DMS53 treated with DMSO at 0.1 percent for 48 hours (cell line): ENCODE measurements around the gene KCNQ1OT1.

Experiments used
- DNase-seq: peaks from one replicate; lab custom pipeline; 2025; ENCODE audit not compliant: unreplicated experiment; lab: John Stamatoyannopoulos, UW

KCNQ1OT1 gene

DNA sequence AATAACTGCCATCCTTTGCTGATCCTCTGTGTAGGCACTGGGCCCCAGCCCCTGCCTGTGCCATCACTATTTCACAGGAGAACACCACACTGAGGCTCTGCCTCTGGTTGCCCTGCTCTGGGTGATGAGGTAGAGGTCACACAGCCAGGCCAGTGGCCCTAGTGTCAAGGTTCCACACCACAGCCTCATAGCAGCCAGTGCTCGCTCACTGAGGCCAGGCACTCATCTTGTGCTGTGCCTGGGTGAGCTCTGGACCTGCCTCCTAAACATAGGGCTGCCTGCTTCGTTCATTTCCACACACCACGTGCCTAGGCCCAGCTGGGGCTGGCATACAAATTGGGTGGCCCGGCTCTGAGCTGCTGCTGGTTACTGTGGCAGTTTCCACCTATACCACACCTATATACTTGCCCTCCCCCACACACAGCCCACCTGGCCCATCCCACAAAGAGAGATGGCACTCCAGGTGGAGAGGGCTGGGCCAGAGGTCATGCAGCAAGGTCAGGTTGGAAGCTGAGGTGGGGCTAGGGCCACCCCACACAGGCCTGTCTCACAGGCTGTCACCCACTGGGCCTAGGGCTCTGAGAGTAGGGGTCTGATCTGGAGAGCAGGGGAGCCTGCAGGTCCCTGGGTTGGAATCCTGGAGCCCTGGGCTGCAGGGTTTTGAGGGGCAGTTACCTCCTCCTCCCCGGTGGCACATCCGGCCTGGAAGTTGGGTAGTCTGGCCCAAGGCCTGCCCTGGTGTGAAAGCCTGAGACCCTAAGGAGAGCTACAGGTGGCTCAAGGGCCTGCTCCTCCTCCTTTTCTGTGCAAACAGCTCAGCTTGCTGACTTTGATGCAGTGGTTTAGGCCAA, 11.2 kb downstream of the KCNQ1OT1 start:
- DNase-seq = no peak

DNA sequence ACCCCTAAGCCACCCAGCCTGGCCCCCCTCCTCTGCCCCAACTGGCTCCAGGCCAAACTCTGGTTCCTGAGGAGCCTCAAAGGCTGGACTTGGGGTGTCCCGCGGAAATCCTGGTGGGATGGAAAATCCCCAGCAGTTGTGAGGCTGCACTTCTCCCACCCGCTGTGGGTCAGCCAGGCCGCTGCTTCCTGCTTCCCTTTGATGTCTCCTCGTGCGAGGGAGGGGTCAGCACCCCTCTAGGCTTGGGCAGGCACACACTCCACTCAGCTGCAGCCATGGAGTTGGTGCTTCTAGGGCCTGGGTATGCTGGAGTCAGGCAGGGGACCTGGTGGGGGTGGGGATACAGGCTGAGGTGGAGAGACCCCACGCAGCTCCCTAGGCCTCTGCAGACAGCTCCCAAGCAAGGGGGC, 12.0 kb downstream of the KCNQ1OT1 start:
- no peak for DNase-seq

DNA sequence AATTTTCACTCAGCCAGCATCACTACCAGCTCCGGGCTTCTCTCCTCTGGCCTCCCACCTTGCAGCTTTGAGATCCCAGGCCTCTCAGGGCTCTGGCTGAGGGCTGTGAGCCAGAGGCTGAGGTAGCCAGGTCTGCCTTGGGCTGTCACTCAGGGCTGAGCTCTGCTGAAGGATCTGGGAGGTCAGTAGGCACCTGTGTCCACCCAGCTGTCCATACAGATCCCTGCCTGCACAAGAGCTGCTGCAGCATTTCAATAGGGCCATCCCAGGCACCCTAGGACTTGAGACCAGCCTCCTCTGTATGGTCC, 12.6 kb downstream of the KCNQ1OT1 start:
- no peak for DNase-seq

DNA sequence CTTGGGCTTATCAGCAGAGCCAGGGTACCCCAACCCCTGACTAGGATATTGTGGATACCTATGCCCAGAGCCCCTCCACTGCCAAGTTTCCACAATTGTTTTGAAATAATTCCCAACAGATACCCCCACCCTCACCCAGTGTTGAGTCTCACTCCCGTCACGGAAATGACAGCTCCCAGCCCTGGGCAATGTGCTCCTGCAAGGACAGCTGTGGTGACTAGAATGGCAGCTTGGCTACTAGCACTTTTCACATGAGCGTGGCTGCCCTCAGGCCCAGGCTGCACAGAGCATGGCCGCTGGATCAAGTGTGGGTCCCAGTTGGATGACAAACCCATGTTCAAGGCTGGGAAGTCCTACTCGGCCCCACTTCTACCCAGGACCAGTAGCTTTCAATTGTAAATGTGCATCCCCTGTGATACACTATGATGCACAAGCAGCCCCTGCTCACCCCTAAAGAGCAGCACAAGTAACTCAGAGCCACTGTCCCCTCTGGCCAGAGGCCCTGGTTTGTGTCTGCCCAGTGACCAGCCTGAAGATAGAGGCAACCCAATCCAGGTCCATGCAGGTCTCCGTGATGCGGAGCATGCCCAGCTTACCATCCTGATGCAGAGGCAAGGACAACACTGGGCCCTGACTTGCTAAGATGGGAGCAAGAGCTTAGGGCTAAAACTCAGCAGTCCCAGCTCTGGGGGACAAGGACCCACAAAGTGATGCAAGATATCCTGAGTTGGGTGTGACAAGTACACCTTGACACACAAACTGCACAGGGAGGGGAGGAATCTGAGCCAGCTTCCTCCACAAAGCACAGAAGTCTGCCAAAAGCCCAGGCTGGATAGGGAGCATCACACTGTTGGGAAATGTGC, 13.2 kb downstream of the KCNQ1OT1 start:
- DNase-seq = no peak

DNA sequence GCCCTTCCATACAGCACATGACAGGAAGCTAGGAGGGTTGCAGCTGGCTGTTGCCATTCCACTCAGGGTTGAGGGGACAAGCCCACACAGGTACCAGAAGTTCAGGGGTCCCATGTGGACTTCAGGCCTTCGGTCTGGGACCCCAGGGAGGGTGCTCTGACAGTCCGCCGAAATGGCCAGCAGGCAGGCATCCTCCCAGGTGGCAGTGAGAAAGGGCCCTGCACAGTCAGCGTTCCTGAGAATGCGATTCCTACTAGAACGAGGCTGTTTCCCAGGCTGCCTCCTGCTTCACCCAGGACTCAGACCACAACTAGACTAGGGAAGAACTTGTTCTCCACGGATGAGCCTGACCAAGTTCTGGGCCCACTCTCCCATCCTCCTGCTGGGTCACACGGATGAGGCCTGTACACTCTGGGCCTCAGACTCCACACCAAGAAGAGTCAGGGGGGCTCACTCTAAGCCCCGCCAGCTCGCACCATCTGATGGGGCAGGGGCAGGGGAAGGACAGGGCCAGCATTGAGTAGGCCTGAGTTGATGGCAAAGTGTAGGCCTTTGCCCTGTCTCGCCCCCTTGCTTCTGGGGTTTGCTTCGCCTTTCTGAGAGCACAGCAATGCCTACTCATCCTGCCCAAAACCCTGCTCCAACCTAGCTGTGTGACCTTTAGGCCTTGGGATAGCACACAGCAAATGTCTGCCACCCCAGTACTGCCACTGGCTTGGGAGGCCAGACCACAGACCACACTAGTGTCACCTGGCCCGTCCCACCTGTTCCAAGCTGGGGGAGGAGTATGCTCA, 14.0 kb downstream of the KCNQ1OT1 start:
- no peak for DNase-seq

DNA sequence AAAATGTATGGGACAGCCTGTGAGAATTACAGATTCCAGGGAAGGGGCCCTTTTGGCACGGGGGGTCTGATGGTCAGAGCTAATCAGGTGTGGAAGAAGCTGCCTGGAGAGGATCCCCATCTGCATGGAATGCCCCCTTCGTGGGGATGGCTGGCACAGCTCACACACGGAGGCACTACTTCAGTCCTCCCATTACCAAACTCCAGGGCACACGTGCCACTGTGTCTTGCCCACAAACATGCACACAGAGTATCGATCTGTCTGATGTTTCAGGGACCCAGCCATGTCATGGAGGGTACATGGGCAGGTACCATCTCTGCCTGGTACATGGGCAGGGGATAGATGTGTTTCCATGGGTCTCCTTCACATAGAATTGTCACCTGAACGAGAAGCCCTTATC, 14.7 kb downstream of the KCNQ1OT1 start:
- no peak for DNase-seq

DNA sequence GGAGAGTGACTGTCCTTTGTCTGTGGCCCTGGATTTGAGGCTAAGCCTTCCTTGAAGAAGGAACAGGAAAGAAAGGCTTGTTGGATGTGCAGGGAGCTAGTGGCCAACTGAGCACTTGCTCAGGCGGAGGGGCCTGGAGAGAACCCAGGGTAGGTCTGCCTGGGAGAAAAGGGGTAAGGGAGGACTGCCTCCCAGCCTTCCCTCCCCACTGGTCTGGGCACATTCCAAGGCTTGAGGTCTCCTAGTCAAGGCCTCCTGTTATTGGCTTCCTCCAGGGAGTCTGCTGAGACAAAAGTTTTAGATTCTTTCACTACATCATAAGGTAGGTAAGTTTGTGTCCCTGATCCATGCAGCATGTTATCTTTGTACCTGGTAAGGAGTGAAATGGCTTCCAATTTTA, 15.2 kb downstream of the KCNQ1OT1 start:
- DNase-seq = no peak

DNA sequence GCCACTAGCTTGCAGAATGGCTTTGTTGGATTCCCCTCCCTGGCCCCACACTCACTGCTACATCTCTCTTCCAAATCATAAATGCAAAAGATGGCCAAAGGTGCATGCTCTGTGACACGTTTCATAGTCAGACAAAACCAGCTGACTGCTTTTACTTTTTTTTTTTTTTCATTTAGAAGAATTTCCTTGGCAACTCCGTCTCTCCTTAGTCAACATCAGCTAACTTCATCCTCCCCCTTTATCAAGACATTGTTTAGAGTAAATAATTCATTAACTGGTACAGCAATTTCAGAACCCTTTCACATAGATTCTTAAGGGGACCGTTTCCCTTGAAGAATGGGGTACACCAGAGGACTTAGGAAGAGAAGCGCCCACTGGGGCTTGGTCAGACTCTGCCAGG, 16.0 kb downstream of the KCNQ1OT1 start:
- no peak for DNase-seq

DNA sequence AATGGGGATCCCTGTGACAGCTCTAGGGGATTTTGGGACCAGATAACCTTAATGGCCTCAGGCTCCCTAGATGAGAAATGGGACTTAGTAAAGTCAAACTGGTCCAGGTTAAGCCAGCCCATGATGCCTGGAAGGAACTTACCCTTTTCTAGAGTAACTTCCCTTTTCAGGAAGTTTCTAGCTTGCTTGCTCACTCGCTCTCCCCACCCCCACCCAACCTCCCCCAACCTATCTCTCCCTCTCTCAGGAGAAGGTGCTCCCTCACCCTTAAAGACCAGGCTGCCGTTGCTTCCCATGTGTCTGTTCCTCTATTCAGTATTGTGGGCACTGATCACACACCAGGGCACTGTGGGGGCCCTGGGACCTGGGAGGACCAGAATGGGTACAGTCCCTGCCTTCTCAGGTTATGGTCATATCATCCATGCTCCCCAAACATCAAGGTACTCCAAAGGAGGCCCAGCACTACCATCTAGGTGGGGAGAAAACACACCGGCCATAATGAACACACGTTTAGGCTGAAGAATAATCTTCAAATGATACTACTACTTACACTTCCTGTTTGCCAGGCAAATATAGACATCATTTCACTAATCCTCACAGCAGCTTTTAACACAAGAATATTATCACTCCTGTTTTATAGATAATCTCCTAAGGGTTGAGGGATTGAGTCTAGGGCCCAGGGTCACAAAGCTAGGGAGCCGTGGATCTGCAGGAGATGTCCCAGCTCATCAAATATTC, 18.2 kb downstream of the KCNQ1OT1 start:
- no peak for DNase-seq

DNA sequence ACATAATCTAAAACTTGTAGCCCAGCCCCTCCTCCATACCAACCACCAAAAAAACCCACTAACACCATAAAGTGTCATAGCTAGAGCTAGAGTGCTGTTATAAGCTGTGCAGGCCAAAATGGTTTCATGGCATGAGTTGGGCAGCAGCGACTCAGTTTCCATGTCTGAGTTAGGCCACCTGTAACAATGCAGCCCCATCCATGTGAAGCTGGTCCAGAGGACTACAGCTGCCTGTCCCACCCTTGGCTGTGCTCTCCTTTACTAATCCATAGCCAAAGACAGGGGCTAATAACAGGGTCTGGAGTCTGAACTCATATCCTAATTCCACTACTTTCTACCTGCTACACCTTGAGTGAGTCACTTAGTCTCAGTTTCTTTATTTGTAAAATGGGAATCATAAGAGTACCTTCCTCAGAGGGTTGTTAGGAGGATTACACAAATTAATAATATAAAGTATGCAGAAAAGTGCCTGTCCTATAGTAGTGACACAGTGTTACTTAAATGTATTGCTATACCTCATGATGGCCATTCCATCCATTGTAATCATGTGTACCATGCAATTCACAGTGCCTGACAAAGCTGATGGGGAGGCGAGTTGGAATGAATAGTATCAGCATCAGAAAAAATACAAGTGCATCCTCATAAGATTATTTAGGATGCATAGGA, 20.6 kb downstream of the KCNQ1OT1 start:
- DNase-seq = no peak

DNA sequence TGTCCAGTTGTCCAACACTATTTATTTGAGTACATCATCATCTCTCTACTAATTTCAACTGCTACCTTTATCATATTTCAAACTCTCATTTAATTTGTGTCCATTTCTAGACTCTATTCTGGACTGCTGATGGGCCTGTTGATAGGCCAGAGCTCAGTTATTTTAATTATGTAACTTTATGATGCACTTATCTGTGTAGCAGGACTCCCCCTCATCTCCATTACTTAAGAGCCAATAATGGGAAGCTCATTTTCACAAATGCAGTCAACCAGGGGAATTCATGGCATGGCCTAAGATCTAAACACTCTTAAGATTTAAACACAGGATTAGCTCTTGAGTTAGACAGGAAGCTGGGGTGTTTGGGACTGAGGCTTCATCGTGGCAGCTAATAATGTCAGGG, 21.4 kb downstream of the KCNQ1OT1 start:
- DNase-seq = no peak

DNA sequence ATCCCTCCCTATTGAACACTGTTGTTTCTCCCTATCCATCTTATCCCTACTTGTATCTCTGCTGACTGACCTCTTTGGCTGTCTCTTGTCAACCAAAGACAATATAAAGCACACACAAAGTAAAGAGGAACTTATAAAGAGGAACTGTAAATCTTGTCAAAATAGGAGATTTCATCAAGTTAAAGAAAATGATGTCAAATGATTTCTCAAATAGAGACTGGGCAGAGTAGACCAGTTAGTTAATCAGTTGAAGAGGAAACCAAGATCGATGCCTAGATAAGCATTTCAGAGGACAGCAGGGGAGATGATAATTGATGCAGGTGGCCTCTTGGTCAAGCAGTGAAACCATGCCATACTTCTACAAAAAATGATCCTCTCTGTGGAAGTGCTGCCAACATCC, 22.7 kb downstream of the KCNQ1OT1 start:
- DNase-seq = no peak

DNA sequence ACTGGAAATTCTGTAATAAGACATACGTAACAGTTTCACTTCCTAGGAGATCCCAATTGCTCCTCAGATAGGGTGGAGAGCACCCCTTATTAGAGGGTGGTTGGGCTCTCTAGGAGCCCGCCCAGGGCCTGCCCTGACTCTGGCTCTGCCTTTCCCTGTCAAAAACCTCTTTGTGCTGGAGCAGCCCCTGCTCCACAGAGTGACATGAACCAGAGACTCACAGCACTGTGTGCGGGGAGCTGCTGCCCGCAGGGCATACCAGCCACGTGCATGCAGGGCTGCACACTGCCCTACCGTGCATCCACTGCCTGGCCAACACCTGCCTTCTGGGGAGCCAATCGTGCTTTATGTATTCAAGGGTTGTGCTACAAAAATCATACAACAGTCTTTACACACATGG, 24.3 kb downstream of the KCNQ1OT1 start:
- no peak for DNase-seq

DNA sequence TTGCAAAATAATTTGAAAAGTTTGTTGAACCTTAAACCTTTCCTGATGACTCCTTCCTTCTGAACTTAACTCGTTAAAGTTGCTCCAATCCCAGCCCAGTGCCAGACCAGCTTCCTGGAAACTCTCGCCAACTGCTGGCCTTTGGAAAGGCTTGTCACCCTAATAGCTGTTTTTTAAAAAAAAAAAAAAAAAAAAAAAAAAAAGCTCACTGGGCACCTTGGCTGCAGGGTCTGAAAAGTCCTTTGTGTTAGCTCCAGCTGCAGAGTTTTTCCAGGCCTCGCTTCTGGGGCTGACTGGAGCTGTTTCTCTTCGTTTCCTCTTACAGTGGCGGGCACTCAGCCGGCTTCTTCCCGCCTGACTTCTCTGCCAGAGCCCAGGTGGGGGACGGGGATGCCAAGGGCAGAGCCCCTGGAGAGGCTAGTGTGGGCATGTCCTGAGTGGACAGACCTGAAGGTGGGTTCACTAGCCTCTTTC, 25.1 kb downstream of the KCNQ1OT1 start:
- DNase-seq = no peak

DNA sequence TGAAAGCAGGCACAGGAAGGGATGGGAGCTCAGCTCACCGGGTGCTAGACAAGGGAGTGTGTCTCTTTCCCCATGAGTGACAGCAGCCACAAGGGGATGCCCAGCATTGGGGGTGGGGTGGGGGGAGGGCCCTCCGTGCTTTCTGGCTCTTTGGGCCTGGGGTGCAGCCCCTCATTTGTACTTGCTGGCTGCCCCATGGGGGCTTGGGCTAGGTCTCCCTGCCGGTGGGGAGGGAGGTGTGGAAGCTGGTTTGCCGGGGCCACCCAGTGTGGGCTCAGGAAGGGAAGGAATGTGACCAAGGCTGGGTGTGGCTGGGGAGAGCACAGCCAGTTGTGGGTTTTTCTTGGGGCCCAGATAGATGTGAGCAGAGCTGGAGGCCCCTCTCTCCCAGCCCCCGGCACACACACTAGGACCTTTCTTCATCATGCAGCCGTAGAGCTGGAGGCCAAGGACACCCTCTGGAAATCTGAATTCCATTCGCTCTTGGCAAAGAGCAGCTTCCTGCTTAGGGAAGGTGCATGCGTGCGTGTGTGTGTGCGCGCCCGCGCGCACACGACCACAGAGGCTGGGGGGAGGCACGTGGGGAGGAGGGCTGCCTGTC, 25.8 kb downstream of the KCNQ1OT1 start:
- no peak for DNase-seq

DNA sequence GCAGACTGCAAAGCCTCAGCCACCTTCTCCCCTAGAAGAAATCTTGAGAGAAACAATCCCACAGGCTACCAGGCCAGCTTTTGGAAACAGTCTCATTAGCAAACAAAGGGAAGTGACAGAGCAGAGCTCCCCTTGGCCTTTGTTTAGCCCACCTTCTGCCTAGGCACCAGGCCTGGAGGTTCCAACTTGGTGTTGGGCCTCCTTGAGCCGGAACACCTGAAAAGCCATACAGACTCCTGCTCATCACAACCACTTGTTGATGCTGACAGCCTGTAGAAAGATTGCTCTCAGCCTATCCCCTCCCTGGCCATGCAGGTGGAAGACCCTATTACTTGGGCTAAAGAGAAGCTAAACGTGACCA, 26.6 kb downstream of the KCNQ1OT1 start:
- DNase-seq = no peak

DNA sequence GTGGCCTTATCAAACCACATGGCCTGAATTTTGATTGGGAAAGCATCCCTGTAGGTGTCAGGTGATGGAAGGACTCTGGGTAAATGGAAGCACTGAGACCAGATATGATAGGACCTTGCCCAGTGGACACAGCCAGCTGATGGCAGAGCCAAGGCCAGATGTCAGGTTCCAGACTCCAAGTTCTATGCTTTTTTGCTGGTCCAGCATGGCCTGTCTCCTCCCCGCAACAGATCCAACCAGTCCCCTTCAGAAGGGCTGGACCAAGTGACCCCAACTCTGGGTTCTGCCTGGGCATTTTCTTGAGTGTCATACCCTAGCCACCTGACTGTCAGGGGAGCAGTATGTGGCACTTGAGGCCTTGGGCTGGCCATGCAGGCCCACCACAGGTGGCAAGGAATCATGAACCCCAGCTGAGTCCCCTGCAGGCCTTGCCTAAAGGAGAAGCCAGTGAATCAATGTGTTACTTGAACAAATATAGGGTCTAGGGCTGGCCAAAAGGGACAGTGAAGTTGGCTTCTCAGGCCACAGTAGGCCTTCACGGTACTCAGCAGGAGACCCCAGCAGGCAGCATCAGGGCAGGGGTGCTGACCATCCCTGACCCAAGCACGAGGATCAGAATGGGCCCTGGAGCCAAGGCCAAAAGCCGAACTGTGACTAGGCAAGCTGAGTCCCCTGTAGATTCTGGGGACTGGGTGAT, 27.1 kb downstream of the KCNQ1OT1 start:
- no peak for DNase-seq

DNA sequence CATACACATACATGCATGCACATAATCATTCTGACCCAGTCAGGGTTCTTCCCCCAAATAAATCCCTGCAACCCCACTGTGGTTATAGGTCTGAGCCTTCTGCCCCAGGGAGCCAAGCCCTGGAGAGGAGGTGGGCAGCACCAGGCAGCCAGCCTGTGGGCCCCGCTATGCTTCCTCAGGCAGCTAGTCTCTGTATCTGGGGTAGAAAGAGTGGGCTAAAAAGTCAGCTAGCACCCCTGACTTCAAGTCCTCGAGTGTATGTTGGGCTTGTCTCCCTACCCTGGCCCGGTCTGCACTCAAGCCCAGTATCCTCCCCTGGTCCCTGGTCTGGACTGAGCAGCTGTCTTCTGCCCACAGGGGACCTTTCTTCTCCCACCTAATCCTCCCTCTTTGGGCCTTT, 28.0 kb downstream of the KCNQ1OT1 start:
- no peak for DNase-seq

DNA sequence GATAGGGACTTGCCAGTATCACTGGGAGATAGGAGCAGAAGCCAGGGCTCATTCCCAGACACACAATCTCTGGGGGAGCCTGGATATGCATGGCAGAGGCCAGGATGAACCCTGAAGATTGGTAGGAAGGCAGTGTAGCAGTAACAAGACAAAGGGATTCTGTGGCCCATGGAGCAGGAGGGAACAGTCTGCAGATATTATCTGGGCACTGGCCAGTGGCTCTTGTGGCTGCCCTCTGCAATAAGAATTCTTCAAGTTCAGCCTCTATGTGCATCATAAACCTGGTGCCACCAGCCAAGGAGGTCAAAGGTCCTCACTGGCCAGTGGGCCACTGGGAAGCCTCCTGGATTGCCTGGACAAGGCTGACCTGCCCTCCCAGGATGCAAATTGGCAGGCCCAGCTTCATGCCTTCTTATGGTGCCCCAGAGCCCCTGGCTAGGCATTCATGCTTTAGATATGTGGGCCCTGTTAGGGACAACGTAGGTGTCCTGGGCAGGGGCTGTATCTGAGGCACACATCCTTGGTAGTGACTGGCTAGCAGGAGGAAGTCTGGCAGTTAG, 29.2 kb downstream of the KCNQ1OT1 start:
- DNase-seq = no peak
